ENCODE measurements around the gene GORAB.

Gene GORAB

DNA sequence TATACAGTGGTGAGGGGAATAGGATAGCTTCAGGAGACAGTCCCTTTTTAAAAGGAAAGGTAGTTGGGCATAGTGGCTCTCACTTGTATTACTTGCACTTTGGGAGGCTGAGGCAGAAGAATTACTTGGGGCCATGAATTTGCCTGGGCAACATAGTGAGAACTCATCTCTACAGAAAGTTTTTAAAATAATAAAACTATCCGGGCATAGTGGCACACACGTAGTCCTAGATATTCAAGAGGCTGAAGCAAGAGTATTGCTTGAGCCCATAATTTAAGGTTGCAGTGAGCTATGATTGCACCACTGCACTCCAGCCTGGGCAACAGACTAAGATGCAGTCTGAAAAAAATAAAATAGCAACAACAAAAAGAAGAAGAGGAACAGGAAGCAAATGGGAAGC, 27.2 kb downstream of the GORAB start:
- H3K36me3 ChIP-seq (ENCODE audit: control insufficient read depth, insufficient read depth, low read length) = no peaks in the 10 kb centered on the region
- H3K9me3 ChIP-seq (ENCODE audit: control insufficient read depth, low read length) = no peaks in the 10 kb centered on the region
- H3K4me3 ChIP-seq (ENCODE audit: insufficient read depth, low read depth, low read length, poor library complexity, severe bottlenecking) = no peak overlapping the region
- no peaks in the 10 kb centered on the region for H3K27me3 ChIP-seq (replicated peaks; ENCODE audit: control insufficient read depth, insufficient read depth, low read length, poor library complexity, severe bottlenecking)
- no peak for DNase-seq
- no peaks in the 10 kb centered on the region for H3K4me1 ChIP-seq (ENCODE audit: control insufficient read depth, insufficient read depth, low read length, poor library complexity, severe bottlenecking)
- H3K27ac ChIP-seq (ENCODE audit: insufficient read depth, low read length, poor library complexity, severe bottlenecking) = no peak overlapping the region

DNA sequence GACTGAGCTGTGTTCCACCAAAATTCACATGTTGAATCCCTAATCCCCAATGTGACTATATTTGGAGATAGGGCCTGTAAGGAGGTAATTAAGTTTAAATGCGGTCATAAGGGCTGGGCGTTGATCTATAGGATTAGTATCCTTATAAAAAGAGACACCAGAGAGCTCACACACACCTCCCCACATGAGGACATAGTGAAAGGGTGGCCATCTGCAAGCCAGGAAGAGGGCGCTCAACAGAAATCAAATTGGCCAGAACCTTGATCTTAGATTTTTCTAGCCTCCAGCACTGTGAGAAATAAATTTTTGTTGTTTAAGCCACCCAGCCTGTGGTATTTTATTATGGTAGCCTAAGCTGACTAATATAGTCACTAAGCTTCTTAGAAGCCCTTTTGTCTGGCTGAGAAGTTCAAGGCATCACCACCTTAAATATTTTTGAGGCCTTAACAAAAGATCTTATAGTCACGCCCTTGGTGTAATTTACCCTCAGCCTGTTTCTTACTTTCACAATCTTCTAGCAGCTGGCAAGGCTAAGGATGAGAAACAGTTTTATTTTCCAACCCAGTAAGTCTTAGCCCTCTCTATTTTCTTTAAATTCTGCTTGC, 28.8 kb downstream of the GORAB start:
- Histone ChIP-seq H3K4me3 (ENCODE audit: insufficient read depth, low read depth, low read length, poor library complexity, severe bottlenecking) (no peak overlapping the region), H3K27me3 (replicated peaks; ENCODE audit: control insufficient read depth, insufficient read depth, low read length, poor library complexity, severe bottlenecking) (no peaks in the 10 kb centered on the region), H3K4me1 (ENCODE audit: control insufficient read depth, insufficient read depth, low read length, poor library complexity, severe bottlenecking) (no peaks in the 10 kb centered on the region), H3K36me3 (ENCODE audit: control insufficient read depth, insufficient read depth, low read length) (no peaks in the 10 kb centered on the region), H3K27ac (ENCODE audit: insufficient read depth, low read length, poor library complexity, severe bottlenecking) (no peak overlapping the region), H3K9me3 (ENCODE audit: control insufficient read depth, low read length) (no peaks in the 10 kb centered on the region)
- DNase-seq = no peak

DNA sequence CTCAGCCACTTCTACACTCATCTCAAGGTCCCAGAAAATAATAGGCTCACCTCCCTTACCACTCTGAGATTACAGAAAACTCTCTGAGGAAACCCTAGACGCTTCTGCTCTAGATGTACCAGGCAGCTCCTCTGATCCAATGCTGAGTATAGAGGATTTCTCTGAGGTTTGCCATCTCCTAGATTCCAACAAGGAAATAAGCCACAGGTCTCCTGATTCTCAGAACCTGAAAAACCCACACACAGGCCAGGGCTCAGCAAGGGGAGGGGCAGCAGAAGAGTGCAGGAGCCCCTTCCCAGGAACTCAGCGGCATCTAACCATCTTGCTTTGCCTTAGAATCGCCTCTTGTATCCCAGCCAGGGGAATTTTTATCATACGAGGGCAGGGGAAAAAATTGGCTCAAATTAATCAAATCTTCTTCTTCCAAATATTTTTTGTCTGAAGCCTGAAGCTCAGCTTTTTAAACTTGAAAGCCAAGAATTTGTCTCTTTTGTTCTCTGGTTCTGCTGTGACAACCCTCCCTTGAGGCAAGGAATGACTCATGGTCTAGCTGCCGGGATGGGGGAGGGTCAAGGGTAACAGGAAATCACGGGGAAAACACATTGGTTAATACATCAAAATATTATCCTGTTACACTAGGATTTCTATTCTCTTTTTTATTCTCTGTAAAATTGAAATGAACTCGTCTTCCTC, 30.8 kb downstream of the GORAB start:
- Histone ChIP-seq H3K9me3 (ENCODE audit: control insufficient read depth, low read length) (no peaks in the 10 kb centered on the region), H3K4me1 (ENCODE audit: control insufficient read depth, insufficient read depth, low read length, poor library complexity, severe bottlenecking) (no peaks in the 10 kb centered on the region), H3K27ac (ENCODE audit: insufficient read depth, low read length, poor library complexity, severe bottlenecking) (no peak overlapping the region), H3K4me3 (ENCODE audit: insufficient read depth, low read depth, low read length, poor library complexity, severe bottlenecking) (no peak overlapping the region), H3K36me3 (ENCODE audit: control insufficient read depth, insufficient read depth, low read length) (no peaks in the 10 kb centered on the region), H3K27me3 (replicated peaks; ENCODE audit: control insufficient read depth, insufficient read depth, low read length, poor library complexity, severe bottlenecking) (no peaks in the 10 kb centered on the region)
- DNase-seq = no peak

DNA sequence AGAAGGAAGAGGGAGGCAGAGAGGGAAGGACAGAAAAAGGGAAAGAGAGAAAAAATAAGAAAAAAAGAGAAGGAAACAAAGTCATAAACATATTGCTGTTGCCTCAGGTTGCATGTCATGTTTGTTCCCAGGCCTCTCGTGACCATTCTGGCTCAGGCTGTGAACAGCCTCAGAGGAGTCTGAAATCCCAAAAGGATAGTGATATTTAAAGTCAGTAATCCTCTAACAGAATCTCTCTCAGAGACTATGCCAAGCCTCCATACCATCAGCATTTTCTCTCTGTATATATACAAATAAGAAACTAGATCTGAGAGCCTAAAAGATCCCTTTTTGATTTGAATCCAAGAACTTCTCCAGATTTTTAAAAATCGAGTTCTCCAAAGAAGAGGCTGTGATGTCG, 35.2 kb downstream of the GORAB start:
- no peaks in the 10 kb centered on the region for H3K9me3 ChIP-seq (ENCODE audit: control insufficient read depth, low read length)
- no peak for DNase-seq
- H3K27ac ChIP-seq (ENCODE audit: insufficient read depth, low read length, poor library complexity, severe bottlenecking) = no peak overlapping the region
- no peaks in the 10 kb centered on the region for H3K36me3 ChIP-seq (ENCODE audit: control insufficient read depth, insufficient read depth, low read length)
- H3K4me1 ChIP-seq (ENCODE audit: control insufficient read depth, insufficient read depth, low read length, poor library complexity, severe bottlenecking) = no peaks in the 10 kb centered on the region
- no peaks in the 10 kb centered on the region for H3K27me3 ChIP-seq (replicated peaks; ENCODE audit: control insufficient read depth, insufficient read depth, low read length, poor library complexity, severe bottlenecking)
- no peak overlapping the region for H3K4me3 ChIP-seq (ENCODE audit: insufficient read depth, low read depth, low read length, poor library complexity, severe bottlenecking)

DNA sequence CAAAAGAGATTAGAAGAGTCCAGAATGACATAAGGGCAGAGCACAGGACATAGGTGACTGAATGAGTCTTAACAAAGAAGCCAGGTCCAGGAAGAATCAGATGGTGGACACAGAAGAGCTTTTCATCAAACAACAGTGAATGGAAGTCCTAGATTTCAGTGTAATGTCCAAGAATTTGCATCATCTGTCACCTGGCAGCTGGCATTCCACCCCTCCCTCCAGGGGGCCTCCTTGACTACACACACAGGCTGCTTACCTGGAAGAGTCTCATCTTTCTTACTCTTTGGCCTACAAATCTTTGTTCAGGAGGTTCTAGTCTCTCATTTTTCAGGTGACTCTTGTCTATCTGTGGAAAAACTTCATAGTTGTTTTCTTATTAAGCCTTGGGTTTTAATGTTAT, 36.2 kb downstream of the GORAB start:
- H3K36me3 ChIP-seq (ENCODE audit: control insufficient read depth, insufficient read depth, low read length) = no peaks in the 10 kb centered on the region
- H3K4me3 ChIP-seq (ENCODE audit: insufficient read depth, low read depth, low read length, poor library complexity, severe bottlenecking) = no peak overlapping the region
- H3K27ac ChIP-seq (ENCODE audit: insufficient read depth, low read length, poor library complexity, severe bottlenecking) = no peak overlapping the region
- no peaks in the 10 kb centered on the region for H3K9me3 ChIP-seq (ENCODE audit: control insufficient read depth, low read length)
- H3K4me1 ChIP-seq (ENCODE audit: control insufficient read depth, insufficient read depth, low read length, poor library complexity, severe bottlenecking) = no peaks in the 10 kb centered on the region
- H3K27me3 ChIP-seq (replicated peaks; ENCODE audit: control insufficient read depth, insufficient read depth, low read length, poor library complexity, severe bottlenecking) = no peaks in the 10 kb centered on the region
- DNase-seq = no peak

DNA sequence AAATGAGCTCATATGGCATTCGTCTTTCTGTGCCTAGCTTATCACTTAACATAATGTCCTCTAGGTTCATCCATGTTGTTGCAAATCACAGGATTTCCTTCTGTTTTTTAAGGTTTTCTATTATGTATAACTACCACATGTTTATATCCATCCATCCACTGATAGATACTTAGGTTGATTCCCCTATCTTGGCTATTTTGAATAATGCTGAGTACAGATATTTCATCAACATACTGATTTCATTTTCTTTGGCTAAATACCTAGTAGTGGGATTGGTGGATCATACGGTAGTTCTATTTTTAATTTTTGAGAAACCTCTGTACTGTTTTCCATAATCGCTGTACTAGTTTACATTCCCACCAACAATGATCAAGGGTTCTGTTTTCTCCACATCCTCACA, 45.0 kb downstream of the GORAB start:
- no peak overlapping the region for H3K27ac ChIP-seq (ENCODE audit: insufficient read depth, low read length, poor library complexity, severe bottlenecking)
- no peak overlapping the region for H3K4me3 ChIP-seq (ENCODE audit: insufficient read depth, low read depth, low read length, poor library complexity, severe bottlenecking)
- no peaks in the 10 kb centered on the region for H3K36me3 ChIP-seq (ENCODE audit: control insufficient read depth, insufficient read depth, low read length)
- H3K4me1 ChIP-seq (ENCODE audit: control insufficient read depth, insufficient read depth, low read length, poor library complexity, severe bottlenecking) = no peaks in the 10 kb centered on the region
- H3K27me3 ChIP-seq (replicated peaks; ENCODE audit: control insufficient read depth, insufficient read depth, low read length, poor library complexity, severe bottlenecking) = no peaks in the 10 kb centered on the region
- DNase-seq = no peak
- H3K9me3 ChIP-seq (ENCODE audit: control insufficient read depth, low read length) = no peaks in the 10 kb centered on the region

DNA sequence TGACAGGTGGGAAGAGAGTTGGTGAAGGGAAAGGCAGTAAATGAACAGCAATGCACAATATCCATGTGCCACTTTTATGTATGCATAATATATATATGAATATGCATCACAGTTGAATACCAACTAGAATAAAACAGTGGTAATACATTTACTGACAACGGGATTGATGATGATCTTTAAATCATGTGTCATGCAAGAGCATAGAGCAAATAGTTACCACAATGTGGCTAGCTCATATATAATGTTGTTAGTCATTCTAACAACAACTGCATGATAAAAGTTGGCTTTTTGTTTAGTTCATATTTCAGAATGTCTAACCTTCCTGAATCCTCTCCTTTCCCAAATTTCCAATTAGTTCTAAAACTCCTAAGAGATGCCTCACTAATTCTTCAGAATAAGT, 46.4 kb downstream of the GORAB start:
- H3K4me3 ChIP-seq (ENCODE audit: insufficient read depth, low read depth, low read length, poor library complexity, severe bottlenecking) = no peak overlapping the region
- no peaks in the 10 kb centered on the region for H3K27me3 ChIP-seq (replicated peaks; ENCODE audit: control insufficient read depth, insufficient read depth, low read length, poor library complexity, severe bottlenecking)
- no peaks in the 10 kb centered on the region for H3K4me1 ChIP-seq (ENCODE audit: control insufficient read depth, insufficient read depth, low read length, poor library complexity, severe bottlenecking)
- H3K9me3 ChIP-seq (ENCODE audit: control insufficient read depth, low read length) = no peaks in the 10 kb centered on the region
- H3K36me3 ChIP-seq (ENCODE audit: control insufficient read depth, insufficient read depth, low read length) = no peaks in the 10 kb centered on the region
- H3K27ac ChIP-seq (ENCODE audit: insufficient read depth, low read length, poor library complexity, severe bottlenecking) = no peak overlapping the region
- no peak for DNase-seq

DNA sequence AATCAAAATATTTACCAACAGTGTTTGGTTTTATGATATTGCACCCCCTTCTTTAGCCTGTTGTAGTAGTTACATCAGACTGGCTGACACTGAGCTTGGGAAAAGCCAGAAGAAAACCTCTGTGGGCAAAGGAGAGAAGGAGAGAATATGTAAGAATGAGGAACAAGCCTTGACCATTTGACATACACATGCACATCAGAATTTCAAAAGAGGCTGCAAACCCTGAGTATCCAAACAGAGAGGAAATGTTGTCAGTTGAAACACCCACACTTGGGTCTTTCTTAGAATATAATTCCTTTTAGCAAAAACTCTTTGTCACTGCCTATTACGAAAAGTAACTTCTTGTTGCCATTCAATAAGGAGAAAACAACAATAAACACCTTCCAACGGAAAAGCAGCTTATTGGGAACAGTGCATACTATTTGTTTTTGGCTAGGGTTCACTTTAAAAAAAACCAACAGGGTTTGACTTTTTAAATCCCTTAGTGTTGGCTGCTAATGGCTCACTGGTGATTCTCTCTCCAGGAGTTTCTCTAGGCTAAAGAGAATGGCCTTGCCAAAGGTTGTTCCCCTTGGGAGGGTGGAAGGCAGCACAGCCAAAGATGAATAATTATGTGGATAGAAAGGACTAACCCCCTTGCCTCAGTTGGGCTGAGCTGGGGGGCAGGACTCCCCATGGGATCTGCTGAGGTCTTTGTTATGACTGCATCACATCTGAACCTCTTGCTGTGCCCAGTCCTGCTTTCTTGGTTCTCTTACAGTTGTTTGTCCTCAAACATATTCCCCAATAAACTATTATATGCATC, 48.9 kb downstream of the GORAB start:
- no peaks in the 10 kb centered on the region for H3K9me3 ChIP-seq (ENCODE audit: control insufficient read depth, low read length)
- DNase-seq = no peak
- H3K4me1 ChIP-seq (ENCODE audit: control insufficient read depth, insufficient read depth, low read length, poor library complexity, severe bottlenecking) = no peaks in the 10 kb centered on the region
- no peaks in the 10 kb centered on the region for H3K27me3 ChIP-seq (replicated peaks; ENCODE audit: control insufficient read depth, insufficient read depth, low read length, poor library complexity, severe bottlenecking)
- no peak overlapping the region for H3K27ac ChIP-seq (ENCODE audit: insufficient read depth, low read length, poor library complexity, severe bottlenecking)
- no peak overlapping the region for H3K4me3 ChIP-seq (ENCODE audit: insufficient read depth, low read depth, low read length, poor library complexity, severe bottlenecking)
- no peaks in the 10 kb centered on the region for H3K36me3 ChIP-seq (ENCODE audit: control insufficient read depth, insufficient read depth, low read length)

DNA sequence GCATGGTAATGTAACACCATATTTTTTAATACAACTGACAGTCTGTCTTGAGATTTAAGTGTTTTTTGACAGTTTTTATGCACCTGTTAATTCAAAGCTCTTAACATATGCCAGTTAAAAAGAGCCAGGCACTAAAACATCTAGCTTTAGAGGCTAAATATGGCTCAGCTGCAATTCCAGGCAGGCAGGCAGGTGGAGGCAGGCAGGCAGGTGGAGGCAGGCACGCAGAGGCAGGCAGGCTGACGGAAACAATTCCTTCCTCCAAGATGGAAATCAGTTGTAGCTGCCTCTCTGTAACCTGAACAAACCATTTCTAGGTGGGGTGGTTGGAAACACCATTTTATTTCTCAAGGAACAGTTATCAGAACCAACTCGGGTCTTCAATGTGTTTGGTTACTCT, 51.2 kb downstream of the GORAB start:
- no peak overlapping the region for H3K4me3 ChIP-seq (ENCODE audit: insufficient read depth, low read depth, low read length, poor library complexity, severe bottlenecking)
- no peaks in the 10 kb centered on the region for H3K27me3 ChIP-seq (replicated peaks; ENCODE audit: control insufficient read depth, insufficient read depth, low read length, poor library complexity, severe bottlenecking)
- no peaks in the 10 kb centered on the region for H3K9me3 ChIP-seq (ENCODE audit: control insufficient read depth, low read length)
- no peak overlapping the region for H3K27ac ChIP-seq (ENCODE audit: insufficient read depth, low read length, poor library complexity, severe bottlenecking)
- H3K36me3 ChIP-seq (ENCODE audit: control insufficient read depth, insufficient read depth, low read length) = no peaks in the 10 kb centered on the region
- H3K4me1 ChIP-seq (ENCODE audit: control insufficient read depth, insufficient read depth, low read length, poor library complexity, severe bottlenecking) = no peaks in the 10 kb centered on the region
- DNase-seq = no peak

All from effector memory CD4-positive, alpha-beta T cell (primary cell).